ENCODE data around the gene C1GALT1C1L. TPM values are rescaled to one million over a fixed set of nuclear protein-coding genes. Genes with fewer than 3 reads are reported as not detected.

Gene C1GALT1C1L
- total and polyA plus RNA-seq, 2 of the 13 experiments (the other 11 are each of a cell fraction or from before 2014, with no cell fraction given) = 1.3 to 2.4 TPM

DNA sequence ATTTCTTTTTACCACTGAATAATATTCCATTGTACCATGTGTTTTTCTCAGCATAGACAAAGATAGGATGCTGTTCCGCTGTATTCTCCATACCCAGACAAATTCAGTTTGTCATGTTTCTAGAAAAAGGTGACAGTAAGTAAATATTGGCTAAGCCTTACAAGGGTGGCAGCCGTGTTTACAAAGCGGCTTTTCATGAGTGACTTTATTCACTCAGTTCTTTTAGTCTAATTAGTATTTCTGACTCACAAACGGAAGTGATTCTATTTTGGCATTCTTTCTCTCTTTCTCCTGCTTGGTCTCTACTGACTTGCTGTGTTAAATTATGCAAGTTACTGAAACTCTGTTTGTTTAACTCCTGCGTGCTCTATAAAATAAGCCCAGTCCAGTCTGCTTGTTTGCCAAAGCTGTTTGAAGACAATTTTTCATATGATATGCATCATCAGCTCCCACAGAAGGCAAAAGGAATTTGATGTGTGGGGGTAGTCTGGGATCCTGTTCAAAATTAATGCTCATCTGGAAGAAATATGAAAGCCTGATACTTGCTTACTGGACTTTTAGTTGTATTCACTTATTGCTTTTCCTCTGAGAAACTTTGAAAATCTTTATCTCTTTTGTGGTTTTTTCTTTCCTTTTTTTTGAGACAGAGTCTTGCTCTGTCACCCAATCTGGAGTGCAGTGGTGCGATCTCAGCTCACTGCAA is 41.5 kb downstream of the C1GALT1C1L start (continued):
- TF ChIP-seq ZNF564 (CRISPR knock-in tag; IDR thresholded peaks at IDR 0.05) (no peak), KAT2B (IDR thresholded peaks at IDR 0.05; ENCODE audit: borderline replicate concordance, low read depth, low read length) (no peak), PAWR (CRISPR knock-in tag; IDR thresholded peaks at IDR 0.05; ENCODE audit: borderline replicate concordance) (no peak), ZNF746 (CRISPR knock-in tag; IDR thresholded peaks at IDR 0.05) (no peak), NBN (conservative IDR thresholded peaks at IDR 0.05) (no peak), FOXA3 (CRISPR knock-in tag; IDR thresholded peaks at IDR 0.05) (peak; percentile 100), RAD51 (IDR thresholded peaks at IDR 0.05; ENCODE audit: borderline replicate concordance) (no peak), WIZ (CRISPR knock-in tag; IDR thresholded peaks at IDR 0.05) (no peak), CBX1 (IDR thresholded peaks at IDR 0.05; ENCODE audit: low read depth) (no peak), EEA1 (CRISPR knock-in tag; IDR thresholded peaks at IDR 0.05; ENCODE audit: borderline replicate concordance) (no peak), ZNF121 (CRISPR knock-in tag; IDR thresholded peaks at IDR 0.05) (0 out of 2 replicates have a peak, but pooled peaks have one; percentile 10), TBL1XR1 (IDR thresholded peaks at IDR 0.05; ENCODE audit: borderline replicate concordance, low read length, partially characterized antibody) (peak; percentile 63), SIX4 (CRISPR knock-in tag; IDR thresholded peaks at IDR 0.05) (no peak; the same call in 1 of the 2 replicates), ZBTB8A (CRISPR knock-in tag; IDR thresholded peaks at IDR 0.05; ENCODE audit: borderline replicate concordance, low read depth) (no peak)
- TF ChIP-seq, protein P1, sequence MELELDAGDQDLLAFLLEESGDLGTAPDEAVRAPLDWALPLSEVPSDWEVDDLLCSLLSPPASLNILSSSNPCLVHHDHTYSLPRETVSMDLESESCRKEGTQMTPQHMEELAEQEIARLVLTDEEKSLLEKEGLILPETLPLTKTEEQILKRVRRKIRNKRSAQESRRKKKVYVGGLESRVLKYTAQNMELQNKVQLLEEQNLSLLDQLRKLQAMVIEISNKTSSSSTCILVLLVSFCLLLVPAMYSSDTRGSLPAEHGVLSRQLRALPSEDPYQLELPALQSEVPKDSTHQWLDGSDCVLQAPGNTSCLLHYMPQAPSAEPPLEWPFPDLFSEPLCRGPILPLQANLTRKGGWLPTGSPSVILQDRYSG (CRISPR knock-in tag; IDR thresholded peaks at IDR 0.05) = no peak
- TF ChIP-seq, protein P2, sequence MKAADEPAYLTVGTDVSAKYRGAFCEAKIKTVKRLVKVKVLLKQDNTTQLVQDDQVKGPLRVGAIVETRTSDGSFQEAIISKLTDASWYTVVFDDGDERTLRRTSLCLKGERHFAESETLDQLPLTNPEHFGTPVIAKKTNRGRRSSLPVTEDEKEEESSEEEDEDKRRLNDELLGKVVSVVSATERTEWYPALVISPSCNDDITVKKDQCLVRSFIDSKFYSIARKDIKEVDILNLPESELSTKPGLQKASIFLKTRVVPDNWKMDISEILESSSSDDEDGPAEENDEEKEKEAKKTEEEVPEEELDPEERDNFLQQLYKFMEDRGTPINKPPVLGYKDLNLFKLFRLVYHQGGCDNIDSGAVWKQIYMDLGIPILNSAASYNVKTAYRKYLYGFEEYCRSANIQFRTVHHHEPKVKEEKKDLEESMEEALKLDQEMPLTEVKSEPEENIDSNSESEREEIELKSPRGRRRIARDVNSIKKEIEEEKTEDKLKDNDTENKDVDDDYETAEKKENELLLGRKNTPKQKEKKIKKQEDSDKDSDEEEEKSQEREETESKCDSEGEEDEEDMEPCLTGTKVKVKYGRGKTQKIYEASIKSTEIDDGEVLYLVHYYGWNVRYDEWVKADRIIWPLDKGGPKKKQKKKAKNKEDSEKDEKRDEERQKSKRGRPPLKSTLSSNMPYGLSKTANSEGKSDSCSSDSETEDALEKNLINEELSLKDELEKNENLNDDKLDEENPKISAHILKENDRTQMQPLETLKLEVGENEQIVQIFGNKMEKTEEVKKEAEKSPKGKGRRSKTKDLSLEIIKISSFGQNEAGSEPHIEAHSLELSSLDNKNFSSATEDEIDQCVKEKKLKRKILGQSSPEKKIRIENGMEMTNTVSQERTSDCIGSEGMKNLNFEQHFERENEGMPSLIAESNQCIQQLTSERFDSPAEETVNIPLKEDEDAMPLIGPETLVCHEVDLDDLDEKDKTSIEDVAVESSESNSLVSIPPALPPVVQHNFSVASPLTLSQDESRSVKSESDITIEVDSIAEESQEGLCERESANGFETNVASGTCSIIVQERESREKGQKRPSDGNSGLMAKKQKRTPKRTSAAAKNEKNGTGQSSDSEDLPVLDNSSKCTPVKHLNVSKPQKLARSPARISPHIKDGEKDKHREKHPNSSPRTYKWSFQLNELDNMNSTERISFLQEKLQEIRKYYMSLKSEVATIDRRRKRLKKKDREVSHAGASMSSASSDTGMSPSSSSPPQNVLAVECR (CRISPR knock-in tag; IDR thresholded peaks at IDR 0.05; ENCODE audit: borderline replicate concordance) = no peak; the same call in 1 of the 2 replicates
- TF ChIP-seq, protein P3, sequence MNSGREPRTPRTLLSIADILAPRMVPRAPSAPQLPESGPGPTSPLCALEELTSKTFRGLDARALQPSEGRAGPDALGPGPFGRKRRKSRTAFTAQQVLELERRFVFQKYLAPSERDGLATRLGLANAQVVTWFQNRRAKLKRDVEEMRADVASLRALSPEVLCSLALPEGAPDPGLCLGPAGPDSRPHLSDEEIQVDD (CRISPR knock-in tag; IDR thresholded peaks at IDR 0.05; ENCODE audit: borderline replicate concordance) = no peak
- TF ChIP-seq, protein P4, sequence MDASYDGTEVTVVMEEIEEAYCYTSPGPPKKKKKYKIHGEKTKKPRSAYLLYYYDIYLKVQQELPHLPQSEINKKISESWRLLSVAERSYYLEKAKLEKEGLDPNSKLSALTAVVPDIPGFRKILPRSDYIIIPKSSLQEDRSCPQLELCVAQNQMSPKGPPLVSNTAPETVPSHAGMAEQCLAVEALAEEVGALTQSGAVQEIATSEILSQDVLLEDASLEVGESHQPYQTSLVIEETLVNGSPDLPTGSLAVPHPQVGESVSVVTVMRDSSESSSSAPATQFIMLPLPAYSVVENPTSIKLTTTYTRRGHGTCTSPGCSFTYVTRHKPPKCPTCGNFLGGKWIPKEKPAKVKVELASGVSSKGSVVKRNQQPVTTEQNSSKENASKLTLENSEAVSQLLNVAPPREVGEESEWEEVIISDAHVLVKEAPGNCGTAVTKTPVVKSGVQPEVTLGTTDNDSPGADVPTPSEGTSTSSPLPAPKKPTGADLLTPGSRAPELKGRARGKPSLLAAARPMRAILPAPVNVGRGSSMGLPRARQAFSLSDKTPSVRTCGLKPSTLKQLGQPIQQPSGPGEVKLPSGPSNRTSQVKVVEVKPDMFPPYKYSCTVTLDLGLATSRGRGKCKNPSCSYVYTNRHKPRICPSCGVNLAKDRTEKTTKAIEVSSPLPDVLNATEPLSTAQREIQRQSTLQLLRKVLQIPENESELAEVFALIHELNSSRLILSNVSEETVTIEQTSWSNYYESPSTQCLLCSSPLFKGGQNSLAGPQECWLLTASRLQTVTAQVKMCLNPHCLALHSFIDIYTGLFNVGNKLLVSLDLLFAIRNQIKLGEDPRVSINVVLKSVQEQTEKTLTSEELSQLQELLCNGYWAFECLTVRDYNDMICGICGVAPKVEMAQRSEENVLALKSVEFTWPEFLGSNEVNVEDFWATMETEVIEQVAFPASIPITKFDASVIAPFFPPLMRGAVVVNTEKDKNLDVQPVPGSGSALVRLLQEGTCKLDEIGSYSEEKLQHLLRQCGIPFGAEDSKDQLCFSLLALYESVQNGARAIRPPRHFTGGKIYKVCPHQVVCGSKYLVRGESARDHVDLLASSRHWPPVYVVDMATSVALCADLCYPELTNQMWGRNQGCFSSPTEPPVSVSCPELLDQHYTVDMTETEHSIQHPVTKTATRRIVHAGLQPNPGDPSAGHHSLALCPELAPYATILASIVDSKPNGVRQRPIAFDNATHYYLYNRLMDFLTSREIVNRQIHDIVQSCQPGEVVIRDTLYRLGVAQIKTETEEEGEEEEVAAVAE (CRISPR knock-in tag; IDR thresholded peaks at IDR 0.05; ENCODE audit: borderline replicate concordance) = no peak
- TF ChIP-seq, protein P5, sequence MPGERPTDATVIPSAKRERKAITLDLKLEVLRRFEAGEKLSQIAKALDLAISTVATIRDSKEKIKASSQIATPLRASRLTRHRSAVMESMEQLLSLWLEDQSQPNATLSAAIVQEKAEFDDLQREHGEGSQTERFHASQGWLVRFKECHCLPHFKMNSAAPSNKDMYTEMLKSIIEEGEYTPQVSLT (CRISPR knock-in tag; IDR thresholded peaks at IDR 0.05; ENCODE audit: borderline replicate concordance, low read depth) = no peak
